ENCODE results near the gene TMEM184A. TPM values are rescaled to one million over a fixed set of nuclear protein-coding genes. Genes with fewer than 3 reads are reported as not detected.

Gene TMEM184A
- polyA plus RNA-seq, 2 of the 4 experiments (the other 2 are of a cell fraction), result 14.3 to 18.4 TPM

DNA sequence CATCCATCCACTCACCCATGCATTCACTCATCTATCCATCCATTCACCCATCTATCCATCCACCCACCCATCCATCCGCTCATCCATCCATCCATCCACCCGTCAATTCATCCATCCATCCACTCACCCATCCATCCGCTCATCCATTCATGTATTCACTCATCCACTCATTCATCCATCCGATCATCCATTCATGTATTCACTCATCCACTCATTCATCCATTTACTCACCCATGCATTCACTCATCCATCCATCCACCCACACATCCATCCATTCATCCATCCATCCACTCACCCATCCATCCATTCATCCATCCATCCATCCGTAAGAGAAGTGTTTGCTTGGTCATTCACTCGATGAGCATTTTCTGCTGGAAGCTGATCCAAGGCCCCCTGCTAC lies 22.5 kb upstream of the TMEM184A start:
- FAIRE-seq, result no peak
- no peaks in the 10 kb centered on the region for H3K4me1 ChIP-seq
- ChIA-PET CTCF (interaction anchor here (0.7 to 1.4 kb wide), 29 partner anchors 8 to 1128 kb away, joined by 3 to 23 read pairs (median 3); partner anchors contain the start of gene TMEM184A), POLR2A (no interaction called here)
- WGBS (ENCODE audit: missing lambda C conversion rate), result 75% methylated on average over 6 of the region's 6 CpGs
- H3K4me3 ChIP-seq, result no peak overlapping the region
- TF ChIP-seq MAZ (IDR thresholded peaks at IDR 0.05; ENCODE audit: borderline replicate concordance, low read depth, low read length), result no peak
- TF ChIP-seq RCOR1 (IDR thresholded peaks at IDR 0.05; ENCODE audit: low read depth, low read length), result no peak
- TF ChIP-seq NFE2L2 (conservative IDR thresholded peaks at IDR 0.05; ENCODE audit: low read length), result no peak
- TF ChIP-seq EHMT2 (IDR thresholded peaks at IDR 0.05; ENCODE audit: low read depth), result no peak
- no peak for TF ChIP-seq HMGXB4 (CRISPR knock-in tag; IDR thresholded peaks at IDR 0.05; ENCODE audit: borderline replicate concordance)
- no peak for TF ChIP-seq NPAS2 (CRISPR knock-in tag; IDR thresholded peaks at IDR 0.05; ENCODE audit: borderline replicate concordance)
- TF ChIP-seq MAFK (IDR thresholded peaks at IDR 0.05; ENCODE audit: partially characterized antibody), result no peak
- no peak for TF ChIP-seq TFCP2L1 (CRISPR knock-in tag; IDR thresholded peaks at IDR 0.05)
- TF ChIP-seq EHF (CRISPR knock-in tag; IDR thresholded peaks at IDR 0.05), result no peak
- TF ChIP-seq TP53 (CRISPR knock-in tag; IDR thresholded peaks at IDR 0.05), result no peak
- TF ChIP-seq FOXS1 (CRISPR knock-in tag; IDR thresholded peaks at IDR 0.05), result no peak
- TF ChIP-seq JUN (IDR thresholded peaks at IDR 0.05), result no peak
- TF ChIP-seq, protein P1, sequence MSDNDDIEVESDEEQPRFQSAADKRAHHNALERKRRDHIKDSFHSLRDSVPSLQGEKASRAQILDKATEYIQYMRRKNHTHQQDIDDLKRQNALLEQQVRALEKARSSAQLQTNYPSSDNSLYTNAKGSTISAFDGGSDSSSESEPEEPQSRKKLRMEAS (IDR thresholded peaks at IDR 0.05), result no peak
- no peak for TF ChIP-seq CHD4 (IDR thresholded peaks at IDR 0.05; ENCODE audit: borderline replicate concordance)
- no peaks in the 10 kb centered on the region for H3K9me3 ChIP-seq
- no peak overlapping the region for H3K27ac ChIP-seq
- no peak overlapping the region for H3K4me2 ChIP-seq
- no peak for DNase-seq (ENCODE audit: low read depth in 1 of 2, low spot score in 1 of 2)
- no peak for ATAC-seq

GRCh38 chr7:1576521-1577253 lies 20.7 kb upstream of the TMEM184A start:
- Histone ChIP-seq H3K4me2 (no peak overlapping the region), H3K27ac (no peak overlapping the region), H3K9me3 (no peaks in the 10 kb centered on the region), H3K4me1 (peaks cover 4% of the 10 kb centered on the region; the same call in 2 of the 3 replicates), H3K4me3 (no peak overlapping the region)
- no peak for FAIRE-seq
- no peak for ATAC-seq
- no peak for DNase-seq (ENCODE audit: low read depth in 1 of 2, low spot score in 1 of 2)
- 68% methylated on average over 15 of the region's 15 CpGs for WGBS (ENCODE audit: missing lambda C conversion rate)
- POLR2A ChIA-PET, result no interaction called here
- CTCF ChIA-PET, result no interaction called here
- TF ChIP-seq HOXA7 (CRISPR knock-in tag; IDR thresholded peaks at IDR 0.05), result no peak
- TF ChIP-seq POLR2A (IDR thresholded peaks at IDR 0.05; ENCODE audit: low read length), result no peak
- no peak for TF ChIP-seq ZSCAN20 (CRISPR knock-in tag; IDR thresholded peaks at IDR 0.05)
- no peak for TF ChIP-seq POLR2AphosphoS2 (conservative IDR thresholded peaks at IDR 0.05; ENCODE audit: low read length)
- TF ChIP-seq EHF (CRISPR knock-in tag; IDR thresholded peaks at IDR 0.05), result no peak
- TF ChIP-seq ATOH8 (CRISPR knock-in tag; IDR thresholded peaks at IDR 0.05; ENCODE audit: low read depth), result no peak
- TF ChIP-seq ZC3H11A (IDR thresholded peaks at IDR 0.05), result no peak
- no peak for TF ChIP-seq ESRRA (IDR thresholded peaks at IDR 0.05; ENCODE audit: borderline replicate concordance, low read length)
- TF ChIP-seq CHD4 (IDR thresholded peaks at IDR 0.05; ENCODE audit: borderline replicate concordance), result no peak
- TF ChIP-seq, protein P2, sequence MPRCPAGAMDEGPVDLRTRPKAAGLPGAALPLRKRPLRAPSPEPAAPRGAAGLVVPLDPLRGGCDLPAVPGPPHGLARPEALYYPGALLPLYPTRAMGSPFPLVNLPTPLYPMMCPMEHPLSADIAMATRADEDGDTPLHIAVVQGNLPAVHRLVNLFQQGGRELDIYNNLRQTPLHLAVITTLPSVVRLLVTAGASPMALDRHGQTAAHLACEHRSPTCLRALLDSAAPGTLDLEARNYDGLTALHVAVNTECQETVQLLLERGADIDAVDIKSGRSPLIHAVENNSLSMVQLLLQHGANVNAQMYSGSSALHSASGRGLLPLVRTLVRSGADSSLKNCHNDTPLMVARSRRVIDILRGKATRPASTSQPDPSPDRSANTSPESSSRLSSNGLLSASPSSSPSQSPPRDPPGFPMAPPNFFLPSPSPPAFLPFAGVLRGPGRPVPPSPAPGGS (IDR thresholded peaks at IDR 0.05), result no peak
- TF ChIP-seq HEYL (CRISPR knock-in tag; IDR thresholded peaks at IDR 0.05), result no peak
- no peak for TF ChIP-seq ZFP36 (IDR thresholded peaks at IDR 0.05; ENCODE audit: borderline replicate concordance, partially characterized antibody)
- no peak for TF ChIP-seq TP53 (CRISPR knock-in tag; IDR thresholded peaks at IDR 0.05)
- TF ChIP-seq EP300 (IDR thresholded peaks at IDR 0.05), result no peak
- TF ChIP-seq JUNB (IDR thresholded peaks at IDR 0.05), result no peak
- no peak for TF ChIP-seq HOXB5 (CRISPR knock-in tag; IDR thresholded peaks at IDR 0.05)
- TF ChIP-seq, protein P3, sequence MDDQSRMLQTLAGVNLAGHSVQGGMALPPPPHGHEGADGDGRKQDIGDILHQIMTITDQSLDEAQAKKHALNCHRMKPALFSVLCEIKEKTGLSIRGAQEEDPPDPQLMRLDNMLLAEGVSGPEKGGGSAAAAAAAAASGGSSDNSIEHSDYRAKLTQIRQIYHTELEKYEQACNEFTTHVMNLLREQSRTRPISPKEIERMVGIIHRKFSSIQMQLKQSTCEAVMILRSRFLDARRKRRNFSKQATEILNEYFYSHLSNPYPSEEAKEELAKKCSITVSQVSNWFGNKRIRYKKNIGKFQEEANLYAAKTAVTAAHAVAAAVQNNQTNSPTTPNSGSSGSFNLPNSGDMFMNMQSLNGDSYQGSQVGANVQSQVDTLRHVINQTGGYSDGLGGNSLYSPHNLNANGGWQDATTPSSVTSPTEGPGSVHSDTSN (IDR thresholded peaks at IDR 0.05), result no peak
- no peak for TF ChIP-seq MAZ (IDR thresholded peaks at IDR 0.05; ENCODE audit: borderline replicate concordance, low read depth, low read length)

All from A549 (cell line).